PC-9 (cell line): ENCODE measurements around the gene KDM3B.

Experiments used
- EZH2 ChIP-seq: fragments of 200-600 bp; sonication (generic); IDR thresholded peaks from 2 replicates; pipeline ENCODE4 v1.8.0; 2017; ENCODE audit warnings: antibody characterized with exemption, low read depth
- TF ChIP-seq, protein P1 (sequence below): fragments of 200-600 bp; sonication (generic); conservative IDR thresholded peaks from 2 replicates; pipeline ENCODE4 v1.6.1; 2017; ENCODE audit warnings: mixed run types, antibody characterized with exemption, mild to moderate bottlenecking, moderate library complexity

DNA sequence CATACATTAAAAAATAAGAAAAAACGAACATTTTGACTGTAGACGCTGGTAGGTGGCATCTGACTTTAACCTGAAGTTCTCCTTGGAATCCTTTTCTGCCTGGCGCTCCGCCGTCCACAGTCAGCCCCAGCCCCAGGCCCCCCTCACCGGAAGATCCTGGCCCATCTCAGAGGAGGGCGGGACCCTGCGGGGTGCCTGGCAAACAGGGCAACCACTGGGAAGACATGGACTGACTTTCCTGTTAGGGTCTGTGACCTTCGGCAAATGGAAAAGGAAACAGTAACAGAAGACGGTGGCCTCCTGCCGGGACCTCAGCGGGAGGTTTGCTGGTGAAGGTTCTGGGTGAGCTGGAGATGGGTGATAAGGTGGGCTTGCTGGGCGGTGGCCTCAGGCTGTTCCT, 101.1 kb downstream of the KDM3B start:
- TF ChIP-seq EZH2 = no peak
- TF ChIP-seq, protein P1, sequence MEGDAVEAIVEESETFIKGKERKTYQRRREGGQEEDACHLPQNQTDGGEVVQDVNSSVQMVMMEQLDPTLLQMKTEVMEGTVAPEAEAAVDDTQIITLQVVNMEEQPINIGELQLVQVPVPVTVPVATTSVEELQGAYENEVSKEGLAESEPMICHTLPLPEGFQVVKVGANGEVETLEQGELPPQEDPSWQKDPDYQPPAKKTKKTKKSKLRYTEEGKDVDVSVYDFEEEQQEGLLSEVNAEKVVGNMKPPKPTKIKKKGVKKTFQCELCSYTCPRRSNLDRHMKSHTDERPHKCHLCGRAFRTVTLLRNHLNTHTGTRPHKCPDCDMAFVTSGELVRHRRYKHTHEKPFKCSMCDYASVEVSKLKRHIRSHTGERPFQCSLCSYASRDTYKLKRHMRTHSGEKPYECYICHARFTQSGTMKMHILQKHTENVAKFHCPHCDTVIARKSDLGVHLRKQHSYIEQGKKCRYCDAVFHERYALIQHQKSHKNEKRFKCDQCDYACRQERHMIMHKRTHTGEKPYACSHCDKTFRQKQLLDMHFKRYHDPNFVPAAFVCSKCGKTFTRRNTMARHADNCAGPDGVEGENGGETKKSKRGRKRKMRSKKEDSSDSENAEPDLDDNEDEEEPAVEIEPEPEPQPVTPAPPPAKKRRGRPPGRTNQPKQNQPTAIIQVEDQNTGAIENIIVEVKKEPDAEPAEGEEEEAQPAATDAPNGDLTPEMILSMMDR = no peak
